Duodenal mucosa (tissue), 2 donors: Measurements from ENCODE around the gene ATG10.
A peak's percentile ranks its signal among the peaks of the same experiment; 100 is the strongest.
"Not testable (repeated sequence)": the region's sequence is repeated elsewhere in the genome, so short reads cannot be mapped to it uniquely, and the experiment has no call there.

ENCODE experiments used
- H3K27ac ChIP-seq: one replicate; pipeline ENCODE4 v1.7.0; 2013; ENCODE audit warnings: low read depth, low read length
- H3K27me3 ChIP-seq, 2 donors: one replicate each; pipeline ENCODE4 v1.7.0; 2013; ENCODE audit warnings: low read length in 2 of 2, control low read depth in 1 of 2; ENCODE audit not compliant: insufficient read depth in 2 of 2, control insufficient read depth in 1 of 2
- H3K36me3 ChIP-seq, 2 donors: one replicate each; pipeline ENCODE4 v1.7.0; 2013; ENCODE audit warnings: low read length in 2 of 2, control low read depth in 1 of 2; ENCODE audit not compliant: insufficient read depth in 2 of 2, control insufficient read depth in 1 of 2
- H3K4me1 ChIP-seq, 2 donors: one replicate each; pipeline ENCODE4 v1.7.0; 2013; ENCODE audit warnings: low read length in 2 of 2, control low read depth in 1 of 2; ENCODE audit not compliant: insufficient read depth in 2 of 2, control insufficient read depth in 1 of 2
- H3K4me3 ChIP-seq, 2 donors: one replicate each; pipeline ENCODE4 v1.7.0; 2013; ENCODE audit warnings: low read length in 2 of 2, low read depth in 1 of 2
- H3K9ac ChIP-seq, 2 donors: one replicate each; pipeline ENCODE4 v1.7.0; 2013; ENCODE audit warnings: low read length in 2 of 2, low read depth in 1 of 2
- H3K9me3 ChIP-seq, 2 donors: one replicate each; pipeline ENCODE4 v1.7.0; 2013; ENCODE audit warnings: low read length in 2 of 2, control low read depth in 1 of 2; ENCODE audit not compliant: control insufficient read depth in 1 of 2

The ATG10 gene

GRCh38 chr5:81950996-81951395, 20.8 kb upstream of the ATG10 start:
- H3K36me3 ChIP-seq = no peaks in the 10 kb centered on the region
- H3K27ac ChIP-seq = no peak overlapping the region
- no peak overlapping the region for H3K9ac ChIP-seq
- H3K27me3 ChIP-seq = no peaks in the 10 kb centered on the region
- H3K9me3 ChIP-seq = no peaks in the 10 kb centered on the region
- no peak overlapping the region for H3K4me3 ChIP-seq
- no peaks in the 10 kb centered on the region for H3K4me1 ChIP-seq

- H3K4me3 ChIP-seq, H3K27ac ChIP-seq, H3K36me3 ChIP-seq, H3K9ac ChIP-seq, H3K4me1 ChIP-seq, H3K9me3 ChIP-seq, H3K27me3 ChIP-seq: not testable (repeated sequence)
Observed at GRCh38 chr5:81954796-81955195, 17.0 kb upstream of the ATG10 start.

GRCh38 chr5:81958129-81958528, 13.7 kb upstream of the ATG10 start:
- H3K4me3 ChIP-seq, H3K36me3 ChIP-seq, H3K27ac ChIP-seq, H3K4me1 ChIP-seq, H3K27me3 ChIP-seq, H3K9me3 ChIP-seq, H3K9ac ChIP-seq: not testable (repeated sequence)

GRCh38 chr5:81961651-81962440, 10.0 kb upstream of the ATG10 start:
- Histone ChIP-seq H3K27ac (no peak overlapping the region), H3K36me3 (no peaks in the 10 kb centered on the region), H3K27me3 (no peaks in the 10 kb centered on the region), H3K9me3 (no peaks in the 10 kb centered on the region), H3K4me3 (no peak overlapping the region), H3K4me1 (no peaks in the 10 kb centered on the region), H3K9ac (no peak overlapping the region)

- Histone ChIP-seq H3K27me3 (no peaks in the 10 kb centered on the region), H3K4me1 (no peaks in the 10 kb centered on the region), H3K9ac (no peak overlapping the region), H3K36me3 (no peaks in the 10 kb centered on the region), H3K4me3 (no peak overlapping the region), H3K9me3 (no peaks in the 10 kb centered on the region), H3K27ac (no peak overlapping the region)
Observed at GRCh38 chr5:81963544-81963943, 8.3 kb upstream of the ATG10 start.

GRCh38 chr5:81965524-81965923, 6.3 kb upstream of the ATG10 start:
- Histone ChIP-seq H3K36me3 (no peaks in the 10 kb centered on the region), H3K27me3 (no peaks in the 10 kb centered on the region), H3K4me1 (peaks cover 0 to under 1% of the 10 kb centered on the region in 2 donors), H3K4me3 (no peak overlapping the region), H3K9ac (no peak overlapping the region), H3K9me3 (no peaks in the 10 kb centered on the region), H3K27ac (no peak overlapping the region)

GRCh38 chr5:81969226-81969625, 2.6 kb upstream of the ATG10 start:
- no peak overlapping the region for H3K4me3 ChIP-seq
- peaks cover 0 to 5% of the 10 kb centered on the region in 2 donors for H3K4me1 ChIP-seq
- H3K36me3 ChIP-seq = no peaks in the 10 kb centered on the region
- no peaks in the 10 kb centered on the region for H3K27me3 ChIP-seq
- no peak overlapping the region for H3K27ac ChIP-seq
- no peak overlapping the region for H3K9ac ChIP-seq
- no peaks in the 10 kb centered on the region for H3K9me3 ChIP-seq

- peaks cover 0 to 5% of the 10 kb centered on the region in 2 donors for H3K4me1 ChIP-seq
- no peaks in the 10 kb centered on the region for H3K36me3 ChIP-seq
- H3K27me3 ChIP-seq = no peaks in the 10 kb centered on the region
- H3K9ac ChIP-seq = no peak overlapping the region
- no peak overlapping the region for H3K27ac ChIP-seq
- H3K9me3 ChIP-seq = no peaks in the 10 kb centered on the region
- no peak overlapping the region for H3K4me3 ChIP-seq
Observed at GRCh38 chr5:81969912-81970311, 1.9 kb upstream of the ATG10 start.

- Histone ChIP-seq H3K27me3 (no peaks in the 10 kb centered on the region), H3K4me3 (peak overlapping the region; percentile 92 to 94), H3K9ac (peak overlapping the region; percentile 88 to 99), H3K27ac (peak overlapping the region; percentile 100), H3K36me3 (no peaks in the 10 kb centered on the region), H3K9me3 (no peaks in the 10 kb centered on the region), H3K4me1 (peaks cover 0 to 5% of the 10 kb centered on the region in 2 donors)
Observed at GRCh38 chr5:81971111-81971711, 612 bp upstream of the ATG10 start.

- H3K4me1 ChIP-seq = peaks cover 0 to 5% of the 10 kb centered on the region in 2 donors
- H3K27me3 ChIP-seq = no peaks in the 10 kb centered on the region
- H3K36me3 ChIP-seq = peaks cover 0 to 3% of the 10 kb centered on the region in 2 donors
- H3K9ac ChIP-seq = peak overlapping the region; percentile 88 to 91
- peak overlapping the region; percentile 100 for H3K27ac ChIP-seq
- H3K4me3 ChIP-seq = peak overlapping the region; percentile 82 to 92
- no peaks in the 10 kb centered on the region for H3K9me3 ChIP-seq
Observed at GRCh38 chr5:81972492-81972783, 615 bp downstream of the ATG10 start.
